Adipocyte (in vitro differentiated cells): ENCODE measurements around the gene KIF11.
"Not testable (repeated sequence)": the region's sequence is repeated elsewhere in the genome, so short reads cannot be mapped to it uniquely, and the experiment has no call there.

Experiments
- DNase-seq: peaks from one replicate; pipeline ENCODE4 v3.0.0-alpha.2; 2015; ENCODE audit warnings: low read depth
- H3K27me3 ChIP-seq: replicated peaks from 2 replicates; pipeline ENCODE4 v1.7.0; 2013; ENCODE audit warnings: mild to moderate bottlenecking, low read length, moderate library complexity; ENCODE audit not compliant: control insufficient read depth, insufficient read depth
- H3K36me3 ChIP-seq: 2 replicates; pipeline ENCODE4 v1.7.0; 2013; ENCODE audit warnings: low read length, mild to moderate bottlenecking, moderate library complexity; ENCODE audit not compliant: control insufficient read depth, insufficient read depth, severe bottlenecking
- H3K4me1 ChIP-seq: 2 replicates; pipeline ENCODE4 v1.7.0; 2013; ENCODE audit warnings: mild to moderate bottlenecking, low read length, moderate library complexity; ENCODE audit not compliant: control insufficient read depth, insufficient read depth
- H3K4me3 ChIP-seq: 2 replicates; pipeline ENCODE4 v1.7.0; 2013; ENCODE audit warnings: mild to moderate bottlenecking, low read length, moderate library complexity
- H3K9ac ChIP-seq: 2 replicates; pipeline ENCODE4 v1.7.0; 2013; ENCODE audit warnings: mild to moderate bottlenecking, low read length, moderate library complexity
- H3K9me3 ChIP-seq: 2 replicates; pipeline ENCODE4 v1.7.0; 2013; ENCODE audit warnings: mild to moderate bottlenecking, low read length, moderate library complexity; ENCODE audit not compliant: control insufficient read depth

Gene KIF11

GRCh38 chr10:92569663-92570062, 23.3 kb upstream of the KIF11 start:
- H3K36me3 ChIP-seq, H3K4me3 ChIP-seq, H3K9ac ChIP-seq, H3K27me3 ChIP-seq, H3K9me3 ChIP-seq, DNase-seq: not testable (repeated sequence)
- peaks cover 19% of the 10 kb centered on the region for H3K4me1 ChIP-seq

DNA sequence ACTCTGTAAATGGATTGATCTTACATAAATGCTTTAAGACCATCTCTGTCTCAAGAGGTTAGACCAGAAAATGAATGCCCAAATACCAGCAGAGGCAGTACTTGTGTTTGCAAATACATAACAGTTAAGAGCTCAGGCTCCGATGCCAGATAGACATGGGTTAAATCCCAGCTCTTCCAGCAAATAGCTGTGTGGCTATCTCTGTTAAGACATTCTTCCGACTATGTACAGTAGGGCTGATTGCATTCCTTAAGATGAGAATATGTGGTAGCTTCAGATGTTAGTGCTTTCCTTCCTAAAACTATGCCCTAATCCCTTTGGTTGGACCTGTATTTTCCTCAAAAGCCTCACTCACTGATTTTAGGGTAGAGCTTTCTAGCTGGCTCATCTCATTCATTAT, 21.3 kb upstream of the KIF11 start:
- DNase-seq, result peak; percentile 47
- peak overlapping the region; percentile 91 for H3K4me3 ChIP-seq
- no peaks in the 10 kb centered on the region for H3K9me3 ChIP-seq
- no peaks in the 10 kb centered on the region for H3K36me3 ChIP-seq
- peak overlapping the region; percentile 93 for H3K9ac ChIP-seq
- peaks cover 32% of the 10 kb centered on the region for H3K4me1 ChIP-seq
- H3K27me3 ChIP-seq, result no peaks in the 10 kb centered on the region

DNA sequence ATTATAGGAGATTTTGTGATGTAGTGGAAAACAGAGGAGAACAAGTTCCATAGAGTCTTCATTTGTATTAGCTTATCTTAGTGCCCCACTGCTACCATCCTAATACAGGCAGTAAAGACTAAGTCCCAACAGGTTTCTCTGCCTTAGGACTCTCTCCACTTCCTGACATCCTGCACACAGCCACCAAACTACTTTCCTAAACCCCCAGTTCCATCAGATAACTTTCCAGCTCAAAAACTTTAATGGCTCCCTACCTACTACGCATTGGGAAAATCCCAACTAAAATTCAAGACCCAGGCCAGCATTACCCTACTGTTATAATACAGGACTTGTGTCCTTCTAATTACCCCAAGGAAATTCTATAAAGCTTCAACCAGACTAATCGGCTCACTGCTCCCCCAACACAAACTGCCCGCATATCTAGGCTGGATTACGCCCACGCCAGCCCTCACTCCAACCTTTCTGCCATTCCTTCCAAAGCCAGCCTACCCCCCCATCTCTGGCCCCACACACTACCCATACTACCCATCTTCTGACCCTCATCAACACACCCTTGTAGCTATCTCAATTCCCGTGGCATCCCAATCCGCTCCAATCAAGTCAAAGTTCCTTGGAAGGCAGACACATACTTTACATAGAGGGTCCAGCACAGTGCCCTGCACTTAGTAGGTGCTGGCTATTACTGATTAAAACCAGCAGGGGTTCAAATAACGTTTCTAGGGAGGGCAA, 20.4 kb upstream of the KIF11 start:
- peak; percentile 30 for DNase-seq
- Histone ChIP-seq H3K4me3 (peak overlapping the region; percentile 91), H3K27me3 (no peaks in the 10 kb centered on the region), H3K4me1 (peaks cover 32% of the 10 kb centered on the region), H3K9ac (peak overlapping the region; percentile 93), H3K36me3 (no peaks in the 10 kb centered on the region), H3K9me3 (no peaks in the 10 kb centered on the region)

GRCh38 chr10:92573091-92573797, 19.7 kb upstream of the KIF11 start:
- Histone ChIP-seq H3K9me3 (no peaks in the 10 kb centered on the region), H3K36me3 (no peaks in the 10 kb centered on the region), H3K4me3 (peak overlapping the region; percentile 91), H3K4me1 (peaks cover 27% of the 10 kb centered on the region), H3K27me3 (no peaks in the 10 kb centered on the region), H3K9ac (peak overlapping the region; percentile 93)
- peak; percentile 69 for DNase-seq

- no peaks in the 10 kb centered on the region for H3K27me3 ChIP-seq
- peak within 1 kb of the TSS; percentile 91 for H3K4me3 ChIP-seq
- H3K36me3 ChIP-seq, result no peaks in the 10 kb centered on the region
- H3K9ac ChIP-seq, result peak within 1 kb of the TSS; percentile 93
- peak; percentile 95 for DNase-seq
- H3K4me1 ChIP-seq, result peaks cover 27% of the 10 kb centered on the region
- H3K9me3 ChIP-seq, result no peaks in the 10 kb centered on the region
Observed at GRCh38 chr10:92573798-92574547, 19.0 kb upstream of the KIF11 start, which contains the start of gene IDE. Gene IDE, minus strand, starts transcription at chr10:92574093. Its CDS starts 74 bp downstream, at chr10:92574019.

GRCh38 chr10:92574548-92575261, 18.2 kb upstream of the KIF11 start:
- H3K4me1 ChIP-seq, result peaks cover 27% of the 10 kb centered on the region
- DNase-seq, result no peak
- H3K36me3 ChIP-seq, result no peaks in the 10 kb centered on the region
- H3K4me3 ChIP-seq, result peak overlapping the region; percentile 91
- peak overlapping the region; percentile 93 for H3K9ac ChIP-seq
- H3K9me3 ChIP-seq, result no peaks in the 10 kb centered on the region
- H3K27me3 ChIP-seq, result no peaks in the 10 kb centered on the region

DNA sequence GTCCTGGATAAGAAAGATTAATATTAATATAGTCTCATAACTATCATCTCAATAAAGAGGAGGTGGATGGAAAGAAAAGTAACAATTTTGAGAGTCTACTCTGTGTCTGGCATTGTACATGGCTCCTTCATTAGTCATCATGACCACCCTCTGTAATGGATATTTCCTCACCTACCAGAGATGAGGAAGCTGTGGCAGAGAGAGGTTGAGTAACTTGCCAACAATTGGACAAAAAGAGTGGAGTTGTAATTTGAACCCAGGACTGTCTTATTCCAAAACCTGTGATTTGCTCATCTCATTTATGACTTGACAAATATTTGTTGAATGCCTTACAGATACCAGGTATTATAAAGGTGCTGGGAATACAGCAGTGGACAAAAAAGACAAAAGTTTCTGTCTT, 17.0 kb upstream of the KIF11 start:
- Histone ChIP-seq H3K4me1 (peaks cover 27% of the 10 kb centered on the region), H3K27me3 (no peaks in the 10 kb centered on the region), H3K4me3 (no peak overlapping the region), H3K9ac (no peak overlapping the region), H3K9me3 (no peaks in the 10 kb centered on the region), H3K36me3 (no peaks in the 10 kb centered on the region)
- DNase-seq, result peak; percentile 35

- not testable (repeated sequence) for DNase-seq, H3K36me3 ChIP-seq, H3K27me3 ChIP-seq, H3K4me1 ChIP-seq, H3K4me3 ChIP-seq, H3K9me3 ChIP-seq, H3K9ac ChIP-seq
Observed at GRCh38 chr10:92582347-92582746, 10.6 kb upstream of the KIF11 start.

DNA sequence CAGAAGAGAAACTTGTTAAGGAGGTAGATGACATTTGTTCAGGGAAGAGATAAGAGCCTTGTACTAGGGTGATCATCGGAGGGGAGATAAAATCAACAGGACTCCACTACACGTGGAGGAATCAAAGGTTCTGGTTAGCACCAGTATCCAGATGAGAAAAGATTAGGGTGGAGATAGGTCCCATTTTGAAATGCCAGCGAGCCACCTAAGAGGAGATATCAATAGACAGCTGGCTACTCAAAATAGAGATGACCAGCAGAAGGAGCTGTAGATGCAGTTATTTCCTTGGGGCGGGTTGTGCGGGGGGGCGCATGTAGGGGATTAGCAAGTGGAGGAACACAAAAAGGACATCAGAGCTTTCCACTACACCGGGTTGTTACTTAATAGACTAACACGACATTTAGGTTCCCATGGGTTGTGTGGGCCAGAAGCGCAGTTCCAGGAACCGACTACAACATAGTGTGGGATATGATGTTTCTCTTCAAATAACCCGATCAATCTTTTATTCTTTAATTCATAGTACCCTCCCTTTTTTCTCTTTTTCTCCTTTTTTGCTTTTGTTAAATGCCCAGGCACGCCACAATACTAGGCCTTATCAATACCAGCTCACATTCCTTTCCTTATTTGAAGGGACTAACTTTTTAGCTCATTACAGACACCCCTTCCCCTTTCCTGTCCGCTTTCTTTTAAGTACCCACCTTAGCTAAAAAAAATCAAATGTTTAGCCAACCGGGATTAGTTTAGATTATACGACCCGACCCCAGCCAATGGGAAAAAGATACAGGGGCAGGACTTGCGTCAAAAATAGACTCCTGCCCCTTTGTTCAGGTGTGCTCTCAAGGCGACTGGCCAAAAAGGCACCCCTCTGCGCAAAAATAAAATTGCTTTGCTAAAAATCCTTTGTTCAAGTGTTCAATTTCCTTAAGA, 2.0 kb upstream of the KIF11 start:
- Histone ChIP-seq H3K9me3 (no peaks in the 10 kb centered on the region), H3K4me3 (peak overlapping the region; percentile 90), H3K4me1 (peaks cover 25% of the 10 kb centered on the region), H3K9ac (peak overlapping the region; percentile 90), H3K36me3 (no peaks in the 10 kb centered on the region), H3K27me3 (no peaks in the 10 kb centered on the region)
- peak; percentile 79 for DNase-seq

- Histone ChIP-seq H3K4me1 (peaks cover 25% of the 10 kb centered on the region), H3K4me3 (peak overlapping the region; percentile 90), H3K9ac (peak overlapping the region; percentile 90), H3K9me3 (no peaks in the 10 kb centered on the region), H3K27me3 (no peaks in the 10 kb centered on the region), H3K36me3 (no peaks in the 10 kb centered on the region)
- DNase-seq, result peak; percentile 97
Observed at GRCh38 chr10:92591550-92592022, 1.3 kb upstream of the KIF11 start.
